Activated gamma-delta T cell treated with anti-CD3 and anti-CD28 coated beads, Interleukin-2, amount 50 U/mL, for 16 hours (primary cell): ENCODE measurements around the gene ARID3C.
"Not testable (repeated sequence)": the region's sequence is repeated elsewhere in the genome, so short reads cannot be mapped to it uniquely, and the experiment has no call there.

Experiments
- DNase-seq: peaks from one replicate; pipeline ENCODE4 v3.0.0-alpha.2; 2020; ENCODE audit warnings: low read depth

Gene ARID3C

GRCh38 chr9:34652602-34653000, 23.7 kb upstream of the ARID3C start:
- DNase-seq: no peak

GRCh38 chr9:34651876-34652601, 23.2 kb upstream of the ARID3C start, which contains the start of gene IL11RA:
IL11RA (plus strand) TSS chr9:34652185; CDS start chr9:34655218, 3,033 bp downstream.
- no peak for DNase-seq

GRCh38 chr9:34651321-34651720, 22.5 kb upstream of the ARID3C start:
- no peak for DNase-seq

GRCh38 chr9:34650816-34651215, 21.9 kb upstream of the ARID3C start:
- no peak for DNase-seq

GRCh38 chr9:34648673-34649072, 19.8 kb upstream of the ARID3C start:
- DNase-seq: no peak

- no peak for DNase-seq
These were observed 18.8 kb upstream of the ARID3C start for GRCh38 chr9:34647651-34648050.

- DNase-seq: no peak
These were observed 18.2 kb upstream of the ARID3C start for GRCh38 chr9:34647084-34647403.

- peak; percentile 97 for DNase-seq
These were observed 17.6 kb upstream of the ARID3C start, which contains the start of gene GALT for GRCh38 chr9:34646211-34647083. GALT (plus strand) TSS chr9:34646675; CDS start chr9:34646705, 30 bp downstream.

- no peak for DNase-seq
These were observed 16.0 kb upstream of the ARID3C start for GRCh38 chr9:34644766-34645314.

GRCh38 chr9:34642679-34643078, 13.8 kb upstream of the ARID3C start:
- DNase-seq: no peak

GRCh38 chr9:34639322-34639721, 10.5 kb upstream of the ARID3C start:
- not testable (repeated sequence) for DNase-seq

- DNase-seq: no peak
These were observed 9.2 kb upstream of the ARID3C start for GRCh38 chr9:34638138-34638445.

- peak; percentile 87 for DNase-seq
These were observed 8.7 kb upstream of the ARID3C start, which contains the start of gene SIGMAR1 for GRCh38 chr9:34637356-34638137. SIGMAR1 (minus strand) TSS chr9:34637787; CDS start chr9:34637697, 90 bp downstream.

- DNase-seq: no peak
These were observed 8.0 kb upstream of the ARID3C start for GRCh38 chr9:34636791-34637355.

- no peak for DNase-seq
These were observed 6.7 kb upstream of the ARID3C start for GRCh38 chr9:34635556-34635955.

- DNase-seq: no peak
These were observed 5.8 kb upstream of the ARID3C start for GRCh38 chr9:34634551-34635248.

GRCh38 chr9:34633851-34634550, 5.1 kb upstream of the ARID3C start:
- DNase-seq: peak; percentile 56

GRCh38 chr9:34633166-34633565, 4.3 kb upstream of the ARID3C start:
- DNase-seq: no peak

- no peak for DNase-seq
These were observed 1.7 kb upstream of the ARID3C start for GRCh38 chr9:34630402-34631154.

GRCh38 chr9:34629491-34629808, 584 bp upstream of the ARID3C start:
- no peak for DNase-seq
